ENCODE results near the gene TBC1D1. TPM values are rescaled to one million over a fixed set of nuclear protein-coding genes. Genes with fewer than 3 reads are reported as not detected.
A peak's percentile ranks its signal among the peaks of the same experiment; 100 is the strongest.

TBC1D1 gene
- total RNA-seq, 2 donors from 2014 or later: 23.3 to 28.7 TPM

- TF ChIP-seq CTCF (IDR thresholded peaks at IDR 0.05): no peak
- TF ChIP-seq POLR2A (IDR thresholded peaks at IDR 0.05): no peak
- Histone ChIP-seq H3K4me1 (peaks cover 35% of the 10 kb centered on the region), H3K27ac (peak overlapping the region in 2 of 4 donors; percentile 27 to 30), H3K4me3 (no peak overlapping the region), H3K9me3 (no peaks in the 10 kb centered on the region), H3K27me3 (no peaks in the 10 kb centered on the region), H3K36me3 (replicated peaks in 1 of 2; ENCODE audit: insufficient read depth in 1 of 2, low read depth in 2 of 2) (no peaks in the 10 kb centered on the region)
- intact Hi-C loops (cut with DNase I): no loop called here
- no peak for DNase-seq
- ATAC-seq: peak; percentile 34
- WGBS, 2 donors: 74 to 83% methylated on average over 8 of the region's 8 CpGs
These were observed 98.7 kb downstream of the TBC1D1 start for GRCh38 chr4:37989398-37990260.

- 80 to 91% methylated on average over 5 of the region's 5 CpGs for WGBS, 2 donors
- Histone ChIP-seq H3K4me3 (no peak overlapping the region), H3K27ac (no peak overlapping the region), H3K36me3 (replicated peaks in 1 of 2; ENCODE audit: insufficient read depth in 1 of 2, low read depth in 2 of 2) (no peaks in the 10 kb centered on the region), H3K4me1 (peaks cover 46% of the 10 kb centered on the region), H3K27me3 (no peaks in the 10 kb centered on the region), H3K9me3 (no peaks in the 10 kb centered on the region)
- TF ChIP-seq POLR2A (IDR thresholded peaks at IDR 0.05) (no peak), CTCF (IDR thresholded peaks at IDR 0.05) (no peak)
- DNase-seq: no peak
- intact Hi-C loops (cut with DNase I): no loop called here
- ATAC-seq: no peak
These were observed 99.9 kb downstream of the TBC1D1 start for GRCh38 chr4:37990731-37991245.

GRCh38 chr4:37991623-37992410, 100.9 kb downstream of the TBC1D1 start:
- no peaks in the 10 kb centered on the region for H3K9me3 ChIP-seq
- TF ChIP-seq CTCF (IDR thresholded peaks at IDR 0.05) (no peak), POLR2A (IDR thresholded peaks at IDR 0.05) (no peak)
- ATAC-seq (no peak), DNase-seq (no peak)
- WGBS, 2 donors: 95 to 96% methylated on average over 8 of the region's 8 CpGs
- H3K4me3 ChIP-seq: no peak overlapping the region
- no peaks in the 10 kb centered on the region for H3K27me3 ChIP-seq
- peaks cover 48% of the 10 kb centered on the region for H3K4me1 ChIP-seq
- H3K36me3 ChIP-seq (replicated peaks in 1 of 2; ENCODE audit: insufficient read depth in 1 of 2, low read depth in 2 of 2): no peaks in the 10 kb centered on the region
- H3K27ac ChIP-seq: no peak overlapping the region
- intact Hi-C loops (cut with DNase I): no loop called here

GRCh38 chr4:37993806-37994205, 102.9 kb downstream of the TBC1D1 start:
- Histone ChIP-seq H3K4me3 (no peak overlapping the region), H3K36me3 (replicated peaks in 1 of 2; ENCODE audit: insufficient read depth in 1 of 2, low read depth in 2 of 2) (no peaks in the 10 kb centered on the region), H3K4me1 (peaks cover 38% of the 10 kb centered on the region), H3K9me3 (no peaks in the 10 kb centered on the region), H3K27me3 (no peaks in the 10 kb centered on the region), H3K27ac (peak overlapping the region in 1 of 4 donors; percentile 25)
- DNase-seq (peak in 2 of 4 donors; percentile 40 to 44), ATAC-seq (peak; percentile 59)
- 68 to 74% methylated on average over 10 of the region's 10 CpGs for WGBS, 2 donors
- intact Hi-C loops (cut with DNase I): no loop called here
- no peak for TF ChIP-seq CTCF (IDR thresholded peaks at IDR 0.05)
- no peak for TF ChIP-seq POLR2A (IDR thresholded peaks at IDR 0.05)

All from body of pancreas (tissue), 4 donors.